ENCODE data around the gene NCMAP.
"Not testable (repeated sequence)": the region's sequence is repeated elsewhere in the genome, so short reads cannot be mapped to it uniquely, and the experiment has no call there.

DNA sequence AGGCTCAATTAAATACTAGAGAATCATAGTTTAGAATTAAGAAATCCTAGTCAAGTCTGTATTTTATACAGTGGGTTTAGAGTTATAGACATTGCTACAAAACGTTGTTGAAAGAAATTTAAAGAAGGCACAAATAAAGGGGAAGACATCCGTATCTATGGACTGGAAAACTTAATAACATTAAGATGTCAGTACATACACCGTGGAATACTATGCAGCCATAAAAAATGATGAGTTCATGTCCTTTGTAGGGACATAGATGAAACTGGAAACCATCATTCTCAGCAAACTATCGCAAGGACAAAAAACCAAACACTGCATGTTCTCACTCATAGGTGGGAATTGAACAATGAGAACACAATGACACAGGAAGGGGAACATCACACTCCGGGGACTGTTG lies 35.6 kb upstream of the NCMAP start:
- TF ChIP-seq POLR2A (IDR thresholded peaks at IDR 0.05; ENCODE audit: low read depth, low read length); POLR2AphosphoS5 (IDR thresholded peaks at IDR 0.05; ENCODE audit: low read depth, low read length); TAF1 (IDR thresholded peaks at IDR 0.05; ENCODE audit: borderline replicate concordance, low read depth, low read length): not testable (repeated sequence)
